ENCODE measurements around the gene CHD3. TPM values are rescaled to one million over a fixed set of nuclear protein-coding genes. Genes with fewer than 3 reads are reported as not detected.

Gene CHD3
- total and polyA plus RNA-seq, 2 experiments from 2014 or later: 41.2 to 75.3 TPM

DNA sequence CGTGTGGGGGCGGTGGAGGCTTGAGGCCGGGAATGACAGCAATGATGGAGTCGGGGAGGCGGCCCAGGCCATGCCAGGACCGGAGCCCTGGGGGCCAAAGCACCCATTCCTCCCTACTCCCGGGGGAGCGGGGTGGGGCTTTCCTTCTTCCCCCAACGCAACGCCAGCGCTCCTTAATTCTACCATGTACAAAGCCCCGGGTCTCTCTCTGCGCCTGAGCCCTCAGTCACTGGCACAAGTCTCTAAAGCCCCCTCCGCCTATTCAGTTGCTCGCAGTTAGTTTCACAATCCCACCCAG, 27.7 kb downstream of the CHD3 start:
- H4K20me1 ChIP-seq (ENCODE audit: insufficient read depth, poor library complexity, severe bottlenecking): no peaks in the 10 kb centered on the region
- H3K4me1 ChIP-seq (ENCODE audit: insufficient read depth): peaks cover 17% of the 10 kb centered on the region
- DNase-seq (ENCODE audit: low spot score): no peak
- WGBS (ENCODE audit: low lambda C conversion rate, missing lambda C conversion rate): 60% methylated on average over 11 of the region's 15 CpGs
- H3K4me2 ChIP-seq: peak overlapping the region; percentile 83
- no peaks in the 10 kb centered on the region for H3K9me2 ChIP-seq (replicated peaks; ENCODE audit: insufficient read depth)
- peak overlapping the region; percentile 96 for H3K27ac ChIP-seq
- no peaks in the 10 kb centered on the region for H3K27me3 ChIP-seq
- peak overlapping the region; percentile 85 for H2AFZ ChIP-seq
- no peaks in the 10 kb centered on the region for H3K36me3 ChIP-seq (replicated peaks; ENCODE audit: insufficient read depth, low read depth)
- TF ChIP-seq EZH2 (IDR thresholded peaks at IDR 0.05; ENCODE audit: borderline replicate concordance): no peak
- TF ChIP-seq, protein P1, sequence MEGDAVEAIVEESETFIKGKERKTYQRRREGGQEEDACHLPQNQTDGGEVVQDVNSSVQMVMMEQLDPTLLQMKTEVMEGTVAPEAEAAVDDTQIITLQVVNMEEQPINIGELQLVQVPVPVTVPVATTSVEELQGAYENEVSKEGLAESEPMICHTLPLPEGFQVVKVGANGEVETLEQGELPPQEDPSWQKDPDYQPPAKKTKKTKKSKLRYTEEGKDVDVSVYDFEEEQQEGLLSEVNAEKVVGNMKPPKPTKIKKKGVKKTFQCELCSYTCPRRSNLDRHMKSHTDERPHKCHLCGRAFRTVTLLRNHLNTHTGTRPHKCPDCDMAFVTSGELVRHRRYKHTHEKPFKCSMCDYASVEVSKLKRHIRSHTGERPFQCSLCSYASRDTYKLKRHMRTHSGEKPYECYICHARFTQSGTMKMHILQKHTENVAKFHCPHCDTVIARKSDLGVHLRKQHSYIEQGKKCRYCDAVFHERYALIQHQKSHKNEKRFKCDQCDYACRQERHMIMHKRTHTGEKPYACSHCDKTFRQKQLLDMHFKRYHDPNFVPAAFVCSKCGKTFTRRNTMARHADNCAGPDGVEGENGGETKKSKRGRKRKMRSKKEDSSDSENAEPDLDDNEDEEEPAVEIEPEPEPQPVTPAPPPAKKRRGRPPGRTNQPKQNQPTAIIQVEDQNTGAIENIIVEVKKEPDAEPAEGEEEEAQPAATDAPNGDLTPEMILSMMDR (IDR thresholded peaks at IDR 0.05; ENCODE audit: poor library complexity): no peak
- TF ChIP-seq EZH2phosphoT487 (IDR thresholded peaks at IDR 0.05; ENCODE audit: low read depth, severe bottlenecking, unreplicated experiment): no peak
- H3K9me3 ChIP-seq (ENCODE audit: low read depth): no peaks in the 10 kb centered on the region
- H3K79me2 ChIP-seq: no peaks in the 10 kb centered on the region
- peak overlapping the region; percentile 22 for H3K4me3 ChIP-seq

- 68% methylated on average over 2 of the region's 2 CpGs for WGBS (ENCODE audit: low lambda C conversion rate, missing lambda C conversion rate)
These were observed 28.2 kb downstream of the CHD3 start for GRCh38 chr17:7916808-7917207.

DNA sequence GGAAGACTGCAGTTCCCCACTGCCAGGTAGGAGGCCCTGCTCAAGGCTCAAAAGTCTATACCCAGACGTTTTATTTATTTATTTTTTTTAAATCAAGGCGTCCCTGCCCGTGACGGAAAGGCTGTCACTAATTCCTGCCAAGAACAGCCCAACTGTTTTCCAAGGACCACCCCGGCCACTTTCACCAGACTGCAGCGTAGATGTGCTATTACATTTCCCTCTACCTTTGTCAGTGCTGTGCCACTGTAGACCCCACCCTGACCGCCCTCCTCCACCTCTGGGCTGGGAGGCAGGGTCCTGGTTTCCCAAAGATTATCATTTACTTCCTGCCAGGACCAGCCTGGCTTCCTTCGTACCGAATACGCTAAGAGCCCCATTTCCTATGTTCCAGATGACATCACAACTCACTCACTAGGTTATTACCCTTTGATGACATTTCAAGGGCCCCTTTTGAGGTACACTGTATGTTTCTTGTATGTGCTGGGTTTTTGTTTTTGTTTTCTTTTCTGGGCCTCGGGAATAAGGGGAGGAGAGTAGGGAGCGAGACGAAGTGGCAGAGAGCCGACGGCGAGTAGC, 33.8 kb downstream of the CHD3 start:
- Histone ChIP-seq H3K27ac (peak overlapping the region; percentile 49), H3K4me1 (ENCODE audit: insufficient read depth) (peaks cover 7% of the 10 kb centered on the region), H4K20me1 (ENCODE audit: insufficient read depth, poor library complexity, severe bottlenecking) (no peaks in the 10 kb centered on the region), H3K79me2 (no peaks in the 10 kb centered on the region), H3K9me2 (replicated peaks; ENCODE audit: insufficient read depth) (no peaks in the 10 kb centered on the region), H3K9me3 (ENCODE audit: low read depth) (no peaks in the 10 kb centered on the region), H3K4me2 (peak overlapping the region; percentile 94), H3K36me3 (replicated peaks; ENCODE audit: insufficient read depth, low read depth) (no peaks in the 10 kb centered on the region), H2AFZ (peak overlapping the region; percentile 79), H3K4me3 (no peak overlapping the region), H3K27me3 (no peaks in the 10 kb centered on the region)
- TF ChIP-seq EZH2 (IDR thresholded peaks at IDR 0.05; ENCODE audit: borderline replicate concordance): no peak
- DNase-seq (ENCODE audit: low spot score): no peak
- 51% methylated on average over 16 of the region's 16 CpGs for WGBS (ENCODE audit: low lambda C conversion rate, missing lambda C conversion rate)

More at GRCh38 chr17:7916808-7917207, 28.2 kb downstream of the CHD3 start:
- Histone ChIP-seq H3K4me3 (no peak overlapping the region), H3K27ac (peak overlapping the region; percentile 96), H3K9me2 (replicated peaks; ENCODE audit: insufficient read depth) (no peaks in the 10 kb centered on the region), H2AFZ (no peak overlapping the region), H3K9me3 (ENCODE audit: low read depth) (no peaks in the 10 kb centered on the region), H3K36me3 (replicated peaks; ENCODE audit: insufficient read depth, low read depth) (no peaks in the 10 kb centered on the region), H3K79me2 (no peaks in the 10 kb centered on the region), H4K20me1 (ENCODE audit: insufficient read depth, poor library complexity, severe bottlenecking) (no peaks in the 10 kb centered on the region), H3K27me3 (no peaks in the 10 kb centered on the region), H3K4me1 (ENCODE audit: insufficient read depth) (peaks cover 17% of the 10 kb centered on the region), H3K4me2 (peak overlapping the region; percentile 83)
- TF ChIP-seq EZH2phosphoT487 (IDR thresholded peaks at IDR 0.05; ENCODE audit: low read depth, severe bottlenecking, unreplicated experiment) (no peak), EZH2 (IDR thresholded peaks at IDR 0.05; ENCODE audit: borderline replicate concordance) (no peak)
- TF ChIP-seq, protein P1 (IDR thresholded peaks at IDR 0.05; ENCODE audit: poor library complexity): no peak
- no peak for DNase-seq (ENCODE audit: low spot score)

DNA sequence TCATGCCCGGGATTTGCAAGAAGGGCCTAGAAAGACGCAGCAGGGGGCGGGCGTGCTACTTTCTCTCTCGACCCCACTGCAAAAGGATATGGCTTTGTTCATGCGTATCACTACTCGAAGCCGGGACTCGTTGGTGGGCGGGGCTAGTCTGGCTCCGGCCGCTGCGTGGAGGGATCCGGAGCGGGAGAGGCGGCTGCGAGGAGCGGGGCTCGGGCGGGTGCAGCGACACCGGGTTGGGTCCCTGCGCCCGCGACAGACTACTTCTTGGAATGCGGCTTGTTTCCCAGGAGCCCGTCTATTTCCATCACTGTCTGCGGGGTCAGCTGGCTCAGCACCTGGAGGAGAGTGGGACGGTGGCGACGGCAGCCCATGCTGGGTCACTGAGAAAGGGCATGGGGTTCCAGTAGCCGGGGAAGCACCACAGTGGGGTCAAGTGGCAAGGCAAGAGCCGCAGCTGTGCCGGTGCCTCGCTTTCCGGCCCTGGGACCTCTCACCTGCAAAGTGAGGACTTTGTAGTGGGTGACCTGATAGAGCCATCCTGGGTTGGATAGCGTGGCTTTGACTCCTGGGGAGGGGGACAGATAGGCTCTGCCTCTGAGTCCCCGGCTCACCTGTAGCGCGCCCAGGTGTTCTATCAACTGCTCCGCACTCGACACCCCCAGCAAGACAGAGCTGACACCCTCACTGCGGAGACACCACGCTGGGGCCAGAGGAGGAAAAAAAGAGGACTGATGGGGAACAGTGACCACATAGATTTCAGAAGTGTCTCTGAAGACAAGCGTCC, 34.4 kb downstream of the CHD3 start:
- 33% methylated on average over 33 of the region's 45 CpGs for WGBS (ENCODE audit: low lambda C conversion rate, missing lambda C conversion rate)
- peak; percentile 91 for DNase-seq (ENCODE audit: low spot score)
- Histone ChIP-seq H3K27ac (peak overlapping the region; percentile 49), H3K27me3 (no peaks in the 10 kb centered on the region), H3K79me2 (no peaks in the 10 kb centered on the region), H3K4me3 (peak overlapping the region; percentile 52), H3K4me1 (ENCODE audit: insufficient read depth) (peaks cover 7% of the 10 kb centered on the region), H3K9me3 (ENCODE audit: low read depth) (no peaks in the 10 kb centered on the region), H3K9me2 (replicated peaks; ENCODE audit: insufficient read depth) (no peaks in the 10 kb centered on the region), H3K36me3 (replicated peaks; ENCODE audit: insufficient read depth, low read depth) (no peaks in the 10 kb centered on the region), H2AFZ (peak overlapping the region; percentile 79), H4K20me1 (ENCODE audit: insufficient read depth, poor library complexity, severe bottlenecking) (no peaks in the 10 kb centered on the region), H3K4me2 (peak overlapping the region; percentile 94)
- TF ChIP-seq, protein P1 (IDR thresholded peaks at IDR 0.05; ENCODE audit: poor library complexity): peak; percentile 12
- no peak for TF ChIP-seq EZH2 (IDR thresholded peaks at IDR 0.05; ENCODE audit: borderline replicate concordance)
- no peak for TF ChIP-seq EZH2phosphoT487 (IDR thresholded peaks at IDR 0.05; ENCODE audit: low read depth, severe bottlenecking, unreplicated experiment)

Data from hepatocyte (in vitro differentiated cells).